ENCODE data around the gene TES. TPM values are rescaled to one million over a fixed set of nuclear protein-coding genes. Genes with fewer than 3 reads are reported as not detected.

TES gene
- total and polyA plus RNA-seq, 2 of the 8 experiments (the other 6 are each of a cell fraction or from before 2014, with no cell fraction given) = 18.2 to 36.3 TPM

- Histone ChIP-seq H3K27me3 (replicated peaks in 1 of 4; ENCODE audit: control insufficient read depth in 3 of 4, extremely low read depth in 1 of 4, insufficient read depth in 3 of 4, low read length in 3 of 4) (no peaks in the 10 kb centered on the region), H4K91ac (replicated peaks; ENCODE audit: insufficient read length, low read length) (no peak overlapping the region), H4K20me1 (replicated peaks in 1 of 2; ENCODE audit: control insufficient read depth in 1 of 2, insufficient read depth in 2 of 2, low read length in 2 of 2) (no peaks in the 10 kb centered on the region), H3K4me2 (ENCODE audit: insufficient read depth in 1 of 2, low read depth in 2 of 2, low read length in 2 of 2) (no peak overlapping the region), H3K23ac (ENCODE audit: insufficient read length) (no peak overlapping the region), H3K36me3 (ENCODE audit: control insufficient read depth in 2 of 4, insufficient read depth in 4 of 4, low read length in 3 of 4) (no peaks in the 10 kb centered on the region), H3K9ac (replicated peaks in 1 of 4; ENCODE audit: extremely low read depth in 1 of 4, low read depth in 3 of 4, low read length in 3 of 4) (no peak overlapping the region), H3K18ac (ENCODE audit: extremely low read depth, low read length) (no peak overlapping the region), H3K79me1 (ENCODE audit: low read depth, low read length) (no peaks in the 10 kb centered on the region), H3K4me1 (replicated peaks in 1 of 4; ENCODE audit: control insufficient read depth in 3 of 4, insufficient read depth in 4 of 4, low read length in 3 of 4) (peaks cover 0 to 5% (median 1%) of the 10 kb centered on the region in 4 experiments; a peak in 4 of 7 replicates), H3K79me2 (ENCODE audit: control insufficient read depth in 1 of 2, insufficient read depth in 2 of 2, low read length in 2 of 2) (0 out of 4 replicates have a peak, but pooled peaks cover 0 to 4% of the 10 kb centered on the region in 2 experiments), H4K8ac (ENCODE audit: extremely low read depth, insufficient read depth, low read length) (no peak overlapping the region), H3K14ac (ENCODE audit: insufficient read length) (no peak overlapping the region), H2BK120ac (replicated peaks; ENCODE audit: low read depth, low read length) (no peak overlapping the region), H2BK15ac (ENCODE audit: low read length) (no peak overlapping the region), H2AK5ac (ENCODE audit: low read depth, low read length) (no peak overlapping the region), H3K27ac (ENCODE audit: low read depth, low read length) (no peak overlapping the region), H2AFZ (ENCODE audit: low read length) (no peak overlapping the region), H3K56ac (replicated peaks; ENCODE audit: insufficient read length, low read depth, low read length) (no peak overlapping the region), H3K4me3 (ENCODE audit: extremely low read depth in 1 of 4, insufficient read depth in 2 of 4, low read depth in 3 of 4, low read length in 4 of 4) (no peak overlapping the region), H4K5ac (ENCODE audit: insufficient read length, low read depth, low read length) (no peak overlapping the region), H2BK20ac (ENCODE audit: low read length) (no peak overlapping the region), H3K4ac (replicated peaks; ENCODE audit: insufficient read length, low read depth, low read length) (no peak overlapping the region), H2BK12ac (ENCODE audit: low read depth, low read length) (no peak overlapping the region), H3K23me2 (ENCODE audit: low read depth, low read length) (no peaks in the 10 kb centered on the region), H2BK5ac (ENCODE audit: low read depth, low read length) (no peak overlapping the region), H3K9me3 (ENCODE audit: insufficient read depth in 2 of 2, low read depth in 1 of 2, low read length in 1 of 2) (no peaks in the 10 kb centered on the region)
- ChIA-PET CTCF (ENCODE audit: partially characterized antibody) (interaction anchor here (0.8 to 9.0 kb wide), 10 partner anchors 10 to 359 kb away, joined by 3 to 175 read pairs (median 4); no protein-coding TSS in a partner anchor), POLR2A (ENCODE audit: partially characterized antibody) (no interaction called here)
- DNase-seq (ENCODE audit: low read depth in 1 of 2, low spot score in 2 of 2) = no peak
- no peak for FAIRE-seq
- no peak for TF ChIP-seq SUZ12 (IDR thresholded peaks at IDR 0.05; ENCODE audit: low read length)
- TF ChIP-seq JUND (IDR thresholded peaks at IDR 0.05; ENCODE audit: low read length) = no peak
These were observed 22.0 kb downstream of the TES start for GRCh38 chr7:116232350-116232749.
